SU-DHL-6 (cell line): ENCODE measurements around the gene PCGF1.

ENCODE experiments used
- EZH2phosphoT487 ChIP-seq: fragments of 200-600 bp; sonication (generic), shearing (Covaris generic); conservative IDR thresholded peaks from 2 replicates; pipeline ENCODE4 v1.6.1; 2018; ENCODE audit warnings: mild to moderate bottlenecking, antibody characterized with exemption, low read length, moderate library complexity, mixed read lengths
- TF ChIP-seq, protein P1 (sequence below): fragments of 200-600 bp; sonication (generic); IDR thresholded peaks from one replicate; pipeline ENCODE4 v1.5.1; 2017; ENCODE audit warnings: antibody characterized with exemption, mild to moderate bottlenecking, low read length, moderate library complexity; ENCODE audit not compliant: insufficient read depth, poor library complexity, severe bottlenecking

DNA sequence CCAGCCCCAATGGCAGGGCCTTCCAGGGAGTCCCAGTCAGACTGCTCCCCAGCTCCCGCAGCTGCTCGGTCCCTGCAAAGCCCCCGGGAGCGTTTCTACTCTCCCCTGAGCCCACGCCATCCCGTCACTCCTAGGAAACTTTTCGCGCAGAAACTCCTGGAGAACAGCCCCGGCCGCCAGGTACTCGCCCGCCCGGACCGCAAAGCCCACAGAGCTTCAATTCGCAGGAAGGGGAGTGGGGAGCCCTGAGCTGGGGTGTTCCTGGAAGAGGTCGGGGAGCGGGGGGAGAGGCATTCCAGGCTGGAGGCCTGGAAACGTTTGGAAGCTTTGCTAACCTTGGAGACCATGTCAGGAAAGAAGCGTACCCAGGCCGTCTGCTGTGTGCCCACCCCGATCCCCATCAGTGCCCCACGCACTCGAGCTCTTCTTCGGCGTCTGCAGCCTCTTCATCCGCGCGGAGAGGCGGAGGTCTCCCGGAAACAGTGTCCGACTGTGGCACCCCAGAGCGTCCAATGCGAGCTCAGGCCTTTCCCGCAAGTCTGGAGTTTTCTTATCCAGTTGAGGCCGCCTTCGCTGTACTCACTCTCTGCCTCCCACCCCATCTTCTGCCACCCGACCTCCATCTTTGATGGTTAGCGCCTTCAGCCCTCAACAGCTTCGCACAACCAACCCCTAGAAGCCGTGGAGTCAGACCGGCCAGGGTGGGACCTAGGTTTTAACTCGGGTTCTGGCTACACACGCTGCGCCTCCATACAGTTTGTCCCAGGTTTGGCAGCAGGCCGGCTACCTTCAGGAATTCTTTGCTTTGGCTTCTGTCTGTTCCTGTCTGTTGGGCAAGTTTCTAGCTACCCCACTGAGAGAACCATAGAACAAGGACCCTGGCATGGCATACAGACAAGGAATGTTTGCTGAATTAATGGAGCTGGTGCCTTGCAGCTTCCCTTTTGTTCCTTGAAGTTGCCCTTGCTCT lies 3.7 kb downstream of the PCGF1 start:
- TF ChIP-seq, protein P1, sequence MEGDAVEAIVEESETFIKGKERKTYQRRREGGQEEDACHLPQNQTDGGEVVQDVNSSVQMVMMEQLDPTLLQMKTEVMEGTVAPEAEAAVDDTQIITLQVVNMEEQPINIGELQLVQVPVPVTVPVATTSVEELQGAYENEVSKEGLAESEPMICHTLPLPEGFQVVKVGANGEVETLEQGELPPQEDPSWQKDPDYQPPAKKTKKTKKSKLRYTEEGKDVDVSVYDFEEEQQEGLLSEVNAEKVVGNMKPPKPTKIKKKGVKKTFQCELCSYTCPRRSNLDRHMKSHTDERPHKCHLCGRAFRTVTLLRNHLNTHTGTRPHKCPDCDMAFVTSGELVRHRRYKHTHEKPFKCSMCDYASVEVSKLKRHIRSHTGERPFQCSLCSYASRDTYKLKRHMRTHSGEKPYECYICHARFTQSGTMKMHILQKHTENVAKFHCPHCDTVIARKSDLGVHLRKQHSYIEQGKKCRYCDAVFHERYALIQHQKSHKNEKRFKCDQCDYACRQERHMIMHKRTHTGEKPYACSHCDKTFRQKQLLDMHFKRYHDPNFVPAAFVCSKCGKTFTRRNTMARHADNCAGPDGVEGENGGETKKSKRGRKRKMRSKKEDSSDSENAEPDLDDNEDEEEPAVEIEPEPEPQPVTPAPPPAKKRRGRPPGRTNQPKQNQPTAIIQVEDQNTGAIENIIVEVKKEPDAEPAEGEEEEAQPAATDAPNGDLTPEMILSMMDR: no peak
- TF ChIP-seq EZH2phosphoT487: no peak
